Rectal smooth muscle tissue (tissue), 1 donor: Measurements from ENCODE around the gene LOXHD1.

Experiments used
- H3K27ac ChIP-seq: one replicate; pipeline ENCODE4 v1.7.0; 2013; ENCODE audit warnings: low read depth, low read length, inconsistent platforms
- H3K27me3 ChIP-seq: one replicate; pipeline ENCODE4 v1.7.0; 2013; ENCODE audit warnings: low read length; ENCODE audit not compliant: control insufficient read depth, insufficient read depth
- H3K36me3 ChIP-seq: one replicate; pipeline ENCODE4 v1.7.0; 2013; ENCODE audit warnings: low read length; ENCODE audit not compliant: control insufficient read depth, insufficient read depth
- H3K4me1 ChIP-seq: one replicate; pipeline ENCODE4 v1.7.0; 2013; ENCODE audit warnings: low read length; ENCODE audit not compliant: control insufficient read depth, insufficient read depth
- H3K4me3 ChIP-seq: one replicate; pipeline ENCODE4 v1.7.0; 2013; ENCODE audit warnings: low read length
- H3K9ac ChIP-seq: one replicate; pipeline ENCODE4 v1.7.0; 2013; ENCODE audit warnings: low read length

LOXHD1 gene

DNA sequence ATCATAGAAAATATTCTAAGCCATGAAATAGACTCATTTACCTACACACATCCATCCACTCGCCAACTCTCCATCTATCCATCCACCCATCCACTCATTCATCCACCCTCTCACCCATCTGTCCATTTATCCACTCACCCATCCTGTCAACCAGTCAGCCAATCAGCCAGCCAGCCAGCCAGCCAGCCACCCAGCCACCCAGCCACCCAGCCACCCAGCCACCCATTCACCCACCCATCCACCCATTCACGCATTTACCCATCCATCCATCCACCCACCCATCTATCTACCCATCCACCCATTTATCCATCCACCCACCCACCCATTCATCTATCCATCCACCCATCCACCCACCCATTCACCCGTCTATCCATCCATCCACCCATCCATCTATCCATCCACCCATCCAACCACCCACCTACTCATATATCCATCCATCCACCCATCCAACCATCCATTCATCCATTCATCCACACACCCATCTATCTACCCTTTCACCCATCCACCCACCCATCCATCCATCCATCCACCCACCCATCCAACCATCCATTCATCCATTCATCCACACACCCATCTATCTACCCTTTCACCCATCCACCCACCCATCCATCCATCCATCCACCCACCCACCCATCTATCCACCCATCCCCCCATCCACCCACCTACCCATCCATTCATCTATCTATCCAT is 185.1 kb downstream of the LOXHD1 start:
- Histone ChIP-seq H3K9ac (no peak overlapping the region), H3K4me1 (peaks cover 2% of the 10 kb centered on the region), H3K27ac (no peak overlapping the region), H3K27me3 (no peaks in the 10 kb centered on the region), H3K36me3 (no peaks in the 10 kb centered on the region), H3K4me3 (no peak overlapping the region)

DNA sequence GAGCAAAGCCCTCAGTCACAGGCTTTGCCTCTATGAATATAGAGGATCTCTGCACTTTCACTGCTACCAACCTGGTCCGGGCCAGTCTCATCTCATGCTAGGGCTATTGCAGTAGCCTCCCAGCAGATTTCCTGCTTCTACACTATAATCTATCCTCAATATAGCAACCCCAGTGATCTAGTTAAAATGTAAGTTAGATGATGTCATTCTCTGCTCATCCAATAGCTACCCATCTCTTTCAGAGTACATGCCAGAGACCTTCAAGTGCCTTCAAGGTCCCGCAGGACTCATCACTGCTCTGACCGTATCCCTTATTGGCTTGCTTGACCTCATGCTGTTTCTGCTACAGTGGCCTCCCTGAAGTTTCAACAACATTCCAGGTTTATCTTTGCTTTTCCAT is 186.3 kb downstream of the LOXHD1 start:
- Histone ChIP-seq H3K9ac (no peak overlapping the region), H3K4me3 (no peak overlapping the region), H3K36me3 (no peaks in the 10 kb centered on the region), H3K4me1 (peaks cover 2% of the 10 kb centered on the region), H3K27ac (no peak overlapping the region), H3K27me3 (no peaks in the 10 kb centered on the region)

DNA sequence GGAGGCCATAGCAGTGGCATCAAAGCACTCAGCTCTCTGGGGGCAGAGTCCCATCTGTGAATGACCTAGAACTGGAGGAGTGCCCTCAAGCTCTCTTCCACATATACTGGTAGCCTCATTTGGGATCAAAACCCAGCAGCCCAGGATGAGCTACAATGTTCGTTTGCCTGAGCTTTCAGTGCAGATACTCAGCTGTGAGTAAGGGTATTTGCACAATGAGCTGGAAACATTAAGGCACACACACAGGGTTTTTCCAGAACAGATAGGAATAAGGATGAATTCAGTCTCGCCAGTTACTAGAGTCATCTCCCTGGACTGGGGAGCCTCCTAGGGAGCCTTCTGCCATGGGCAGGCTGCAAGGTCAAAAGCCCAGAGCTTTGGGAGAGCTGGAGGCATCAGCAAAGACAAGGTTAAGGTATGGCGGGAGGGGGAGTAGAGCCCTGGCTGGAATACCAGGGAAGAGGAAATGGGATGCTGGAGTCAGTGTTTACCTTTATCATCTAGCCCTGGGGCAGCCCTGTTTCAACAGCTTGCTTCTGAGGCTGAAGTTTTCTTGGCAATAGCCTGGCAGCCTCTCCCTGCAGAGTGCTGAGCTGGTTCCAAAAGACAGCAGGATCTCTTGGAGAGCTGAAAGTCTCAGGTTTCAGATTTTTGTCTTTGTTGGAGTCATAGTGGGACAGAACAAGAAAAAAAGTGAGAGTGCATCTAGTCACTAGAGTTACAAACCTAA is 187.7 kb downstream of the LOXHD1 start:
- no peak overlapping the region for H3K9ac ChIP-seq
- H3K4me1 ChIP-seq = peaks cover 2% of the 10 kb centered on the region
- H3K27ac ChIP-seq = no peak overlapping the region
- H3K36me3 ChIP-seq = no peaks in the 10 kb centered on the region
- H3K27me3 ChIP-seq = no peaks in the 10 kb centered on the region
- H3K4me3 ChIP-seq = no peak overlapping the region

GRCh38 chr18:46468426-46469180 is 188.4 kb downstream of the LOXHD1 start:
- H3K4me3 ChIP-seq = no peak overlapping the region
- H3K27me3 ChIP-seq = no peaks in the 10 kb centered on the region
- no peak overlapping the region for H3K9ac ChIP-seq
- peaks cover 2% of the 10 kb centered on the region for H3K4me1 ChIP-seq
- no peak overlapping the region for H3K27ac ChIP-seq
- no peaks in the 10 kb centered on the region for H3K36me3 ChIP-seq

GRCh38 chr18:46466234-46467160 is 190.5 kb downstream of the LOXHD1 start:
- peaks cover 2% of the 10 kb centered on the region for H3K4me1 ChIP-seq
- no peaks in the 10 kb centered on the region for H3K36me3 ChIP-seq
- no peaks in the 10 kb centered on the region for H3K27me3 ChIP-seq
- H3K9ac ChIP-seq = no peak overlapping the region
- no peak overlapping the region for H3K27ac ChIP-seq
- H3K4me3 ChIP-seq = no peak overlapping the region

DNA sequence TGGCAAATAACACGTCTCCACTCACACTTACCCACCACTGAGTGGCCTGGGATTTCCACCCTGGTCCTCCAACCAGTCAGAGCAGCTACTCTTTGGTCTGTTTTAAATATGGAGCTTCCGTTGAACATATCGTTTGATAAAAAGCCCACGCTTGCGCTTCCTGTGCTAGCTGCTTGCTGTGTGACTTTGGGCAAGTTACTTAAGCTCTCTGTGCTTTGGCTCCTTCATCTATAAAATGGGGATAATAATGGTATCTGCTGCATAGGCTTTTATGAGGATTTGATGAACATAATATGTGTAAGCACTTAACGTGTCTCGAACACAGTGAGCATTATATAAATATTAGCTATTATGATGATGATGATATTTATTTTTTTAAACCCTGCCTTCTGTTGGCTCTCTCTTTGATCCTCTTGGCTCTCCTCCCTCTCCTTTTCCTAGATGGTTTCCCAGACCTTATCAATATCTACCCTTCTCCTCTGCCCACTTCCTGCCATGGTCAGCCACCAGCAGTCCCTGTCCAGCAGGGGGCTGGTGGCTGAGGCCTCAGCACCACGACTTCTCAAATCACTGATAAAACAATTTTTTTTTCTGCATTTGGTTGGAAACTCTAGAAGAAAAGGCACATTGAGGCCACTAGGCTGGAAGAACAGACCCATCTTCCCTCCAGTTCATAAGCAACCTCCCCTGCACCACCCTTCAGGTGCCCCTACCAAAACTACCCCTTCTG is 191.9 kb downstream of the LOXHD1 start:
- Histone ChIP-seq H3K9ac (no peak overlapping the region), H3K27ac (no peak overlapping the region), H3K4me3 (no peak overlapping the region), H3K27me3 (no peaks in the 10 kb centered on the region), H3K4me1 (peaks cover 2% of the 10 kb centered on the region), H3K36me3 (no peaks in the 10 kb centered on the region)

DNA sequence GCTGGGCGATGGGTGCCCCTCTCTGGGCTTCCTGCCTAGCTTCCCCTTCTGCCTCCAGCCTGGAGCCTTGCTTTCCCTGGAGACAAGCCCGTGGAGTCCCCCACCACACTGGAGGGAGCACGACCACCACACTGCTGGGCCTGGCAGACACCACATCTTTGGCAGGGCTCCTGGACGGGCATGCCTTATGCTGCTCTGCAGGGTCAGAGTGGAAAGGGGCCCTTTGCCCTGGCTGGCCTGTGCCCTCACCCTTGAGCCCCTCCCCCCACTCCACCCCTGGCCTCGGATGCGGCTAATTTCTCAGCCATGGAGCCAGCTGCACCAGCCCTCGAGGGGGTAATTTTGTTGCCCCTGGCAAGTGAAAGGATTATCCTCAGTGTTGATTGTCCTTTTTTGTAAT is 194.5 kb downstream of the LOXHD1 start:
- H3K4me3 ChIP-seq = no peak overlapping the region
- H3K36me3 ChIP-seq = no peaks in the 10 kb centered on the region
- no peak overlapping the region for H3K27ac ChIP-seq
- no peak overlapping the region for H3K9ac ChIP-seq
- H3K27me3 ChIP-seq = no peaks in the 10 kb centered on the region
- no peaks in the 10 kb centered on the region for H3K4me1 ChIP-seq

GRCh38 chr18:46461993-46462392 is 195.0 kb downstream of the LOXHD1 start:
- H3K27me3 ChIP-seq = no peaks in the 10 kb centered on the region
- H3K36me3 ChIP-seq = no peaks in the 10 kb centered on the region
- no peaks in the 10 kb centered on the region for H3K4me1 ChIP-seq
- H3K4me3 ChIP-seq = no peak overlapping the region
- no peak overlapping the region for H3K9ac ChIP-seq
- H3K27ac ChIP-seq = no peak overlapping the region

DNA sequence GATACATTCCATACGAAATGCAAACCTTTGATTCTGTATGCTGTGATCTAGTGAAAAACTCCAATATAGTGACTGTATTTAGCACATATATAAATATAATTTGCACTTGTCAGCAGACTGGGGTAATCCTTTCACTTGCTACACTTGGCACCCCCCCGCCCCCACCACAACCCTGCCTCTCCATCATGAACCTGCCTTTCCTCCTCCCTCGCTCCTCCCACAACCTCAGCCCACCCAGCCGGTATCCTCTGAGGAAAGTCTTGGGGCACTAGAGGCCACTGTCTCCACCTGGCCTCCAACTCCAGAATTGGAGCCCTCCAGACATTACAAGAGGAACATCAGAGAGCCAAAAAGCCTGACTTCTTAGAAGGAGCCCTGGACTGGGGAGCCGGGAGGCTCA is 196.3 kb downstream of the LOXHD1 start:
- Histone ChIP-seq H3K27me3 (no peaks in the 10 kb centered on the region), H3K4me3 (no peak overlapping the region), H3K27ac (no peak overlapping the region)

GRCh38 chr18:46459789-46460455 is 197.1 kb downstream of the LOXHD1 start:
- Histone ChIP-seq H3K36me3 (no peaks in the 10 kb centered on the region), H3K4me1 (no peaks in the 10 kb centered on the region), H3K27me3 (no peaks in the 10 kb centered on the region), H3K27ac (no peak overlapping the region), H3K9ac (no peak overlapping the region), H3K4me3 (no peak overlapping the region)

More for the DNA sequence above, 196.3 kb downstream of the LOXHD1 start:
- Histone ChIP-seq H3K9ac (no peak overlapping the region), H3K4me1 (no peaks in the 10 kb centered on the region), H3K36me3 (no peaks in the 10 kb centered on the region)

DNA sequence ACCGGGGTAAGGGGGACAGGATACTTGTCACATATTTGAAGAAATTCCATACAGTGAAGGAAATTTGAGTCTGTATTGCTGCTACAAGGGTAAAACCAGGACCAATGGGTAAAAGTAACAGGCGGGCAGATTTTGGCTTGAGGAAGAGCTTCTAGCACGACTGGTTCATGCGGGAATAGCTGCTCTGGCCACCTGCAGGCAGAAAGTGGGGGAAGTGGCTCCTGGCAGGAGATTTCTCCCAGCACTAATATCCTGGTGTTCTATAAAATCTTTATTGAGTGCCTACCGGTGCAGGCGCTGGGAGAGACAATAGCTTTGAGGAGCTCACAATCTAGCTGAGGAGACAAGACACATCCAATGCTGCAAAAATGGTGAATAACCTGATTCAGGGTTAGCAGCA is 198.5 kb downstream of the LOXHD1 start:
- no peaks in the 10 kb centered on the region for H3K27me3 ChIP-seq
- H3K9ac ChIP-seq = no peak overlapping the region
- H3K4me1 ChIP-seq = no peaks in the 10 kb centered on the region
- H3K36me3 ChIP-seq = no peaks in the 10 kb centered on the region
- H3K27ac ChIP-seq = no peak overlapping the region
- no peak overlapping the region for H3K4me3 ChIP-seq
